ENCODE data around the gene LYPD5.

The LYPD5 gene

DNA sequence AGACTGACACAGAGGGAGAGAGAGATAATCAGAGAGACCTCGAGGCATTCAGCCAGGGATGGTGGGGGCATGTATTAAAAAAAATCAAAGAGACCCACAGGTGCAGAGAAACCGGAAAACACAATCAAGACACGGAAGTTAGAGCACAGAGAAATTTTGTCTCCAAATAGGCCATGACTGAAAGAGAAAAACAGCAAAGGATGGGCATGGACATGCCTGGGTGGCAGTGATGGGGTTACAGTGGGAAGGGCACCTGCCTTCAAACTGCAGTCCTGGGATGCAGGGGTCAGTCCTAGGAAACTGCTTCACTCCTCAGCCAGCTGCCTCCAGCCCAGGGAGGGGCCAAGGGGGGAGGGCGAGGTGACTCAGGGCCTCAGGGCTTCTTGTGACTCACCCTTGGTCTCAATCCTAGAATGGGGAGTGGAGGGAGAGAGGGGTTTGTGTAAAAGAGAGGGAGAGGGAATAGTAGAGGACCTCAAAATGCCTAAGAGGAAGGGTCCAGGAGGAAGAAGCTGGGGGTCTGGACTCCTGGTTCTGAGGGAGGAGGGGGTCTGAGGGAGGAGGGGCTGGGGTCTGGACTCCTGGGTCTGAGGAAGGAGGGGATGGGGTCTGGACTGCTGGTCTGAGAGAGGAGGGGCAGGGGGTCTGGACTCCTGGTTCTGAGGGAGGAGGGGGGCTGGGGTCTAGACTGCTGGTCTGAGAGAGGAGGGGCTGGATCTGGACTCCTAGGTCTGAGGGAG is 17.8 kb downstream of the LYPD5 start:
- no peak for TF ChIP-seq CTCF (conservative IDR thresholded peaks at IDR 0.05; ENCODE audit: low read depth, low read length)
- Histone ChIP-seq H3K27ac (no peak overlapping the region), H3K27me3 (ENCODE audit: insufficient read depth, low read depth) (no peaks in the 10 kb centered on the region), H3K36me3 (ENCODE audit: insufficient read depth) (no peaks in the 10 kb centered on the region), H4K20me1 (ENCODE audit: insufficient read depth) (no peaks in the 10 kb centered on the region), H3K4me2 (no peak overlapping the region), H3K9ac (no peak overlapping the region), H3K4me3 (IDR thresholded peaks at IDR 0.05; ENCODE audit: insufficient read depth, low read depth, low read length) (no peak overlapping the region), H2AFZ (ENCODE audit: low read depth) (no peak overlapping the region), H3K79me2 (ENCODE audit: insufficient read depth, low read depth) (no peaks in the 10 kb centered on the region), H3K4me1 (ENCODE audit: low read depth, poor library complexity, severe bottlenecking) (no peaks in the 10 kb centered on the region)

GRCh38 chr19:43783636-43784035 is 18.6 kb downstream of the LYPD5 start:
- no peaks in the 10 kb centered on the region for H4K20me1 ChIP-seq (ENCODE audit: insufficient read depth)
- no peaks in the 10 kb centered on the region for H3K36me3 ChIP-seq (ENCODE audit: insufficient read depth)
- no peak overlapping the region for H3K9ac ChIP-seq
- H3K79me2 ChIP-seq (ENCODE audit: insufficient read depth, low read depth): no peaks in the 10 kb centered on the region
- H2AFZ ChIP-seq (ENCODE audit: low read depth): no peak overlapping the region
- no peaks in the 10 kb centered on the region for H3K27me3 ChIP-seq (ENCODE audit: insufficient read depth, low read depth)
- H3K27ac ChIP-seq: no peak overlapping the region
- no peak overlapping the region for H3K4me3 ChIP-seq (IDR thresholded peaks at IDR 0.05; ENCODE audit: insufficient read depth, low read depth, low read length)
- no peak overlapping the region for H3K4me2 ChIP-seq
- TF ChIP-seq CTCF (conservative IDR thresholded peaks at IDR 0.05; ENCODE audit: low read depth, low read length): no peak
- no peaks in the 10 kb centered on the region for H3K4me1 ChIP-seq (ENCODE audit: low read depth, poor library complexity, severe bottlenecking)

DNA sequence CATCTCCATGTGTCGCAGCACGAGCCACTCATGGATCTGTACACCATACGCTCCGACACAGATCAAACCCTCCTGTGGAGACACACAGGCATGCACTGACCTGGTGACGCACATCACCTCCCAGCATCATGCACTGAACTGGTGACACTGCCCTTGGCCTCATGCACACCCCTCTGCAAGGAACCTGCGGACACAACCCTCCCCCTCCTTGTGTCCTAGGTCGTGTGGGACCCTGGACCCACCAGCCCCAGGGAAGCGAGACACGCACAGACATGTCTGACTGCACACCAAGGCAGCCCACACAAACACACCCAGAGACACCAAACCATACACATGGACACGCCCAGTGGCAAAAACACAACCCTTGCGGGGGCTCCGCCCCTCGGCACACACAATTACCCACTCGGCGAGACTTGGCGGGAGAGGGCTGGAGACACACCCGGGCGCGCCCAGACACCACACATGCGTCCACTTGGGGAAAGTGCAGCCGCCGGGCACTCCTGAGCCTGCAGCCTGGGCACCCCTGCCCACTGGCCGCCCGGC is 19.5 kb downstream of the LYPD5 start:
- Histone ChIP-seq H3K27ac (no peak overlapping the region), H3K79me2 (ENCODE audit: insufficient read depth, low read depth) (no peaks in the 10 kb centered on the region), H3K4me1 (ENCODE audit: low read depth, poor library complexity, severe bottlenecking) (no peaks in the 10 kb centered on the region), H3K4me3 (IDR thresholded peaks at IDR 0.05; ENCODE audit: insufficient read depth, low read depth, low read length) (no peak overlapping the region), H3K27me3 (ENCODE audit: insufficient read depth, low read depth) (no peaks in the 10 kb centered on the region), H3K9ac (no peak overlapping the region), H2AFZ (ENCODE audit: low read depth) (no peak overlapping the region), H4K20me1 (ENCODE audit: insufficient read depth) (no peaks in the 10 kb centered on the region), H3K36me3 (ENCODE audit: insufficient read depth) (no peaks in the 10 kb centered on the region), H3K4me2 (no peak overlapping the region)
- TF ChIP-seq CTCF (conservative IDR thresholded peaks at IDR 0.05; ENCODE audit: low read depth, low read length): no peak

- Histone ChIP-seq H4K20me1 (ENCODE audit: insufficient read depth) (no peaks in the 10 kb centered on the region), H3K4me3 (IDR thresholded peaks at IDR 0.05; ENCODE audit: insufficient read depth, low read depth, low read length) (no peak overlapping the region), H3K27me3 (ENCODE audit: insufficient read depth, low read depth) (no peaks in the 10 kb centered on the region), H2AFZ (ENCODE audit: low read depth) (no peak overlapping the region), H3K9ac (no peak overlapping the region), H3K4me2 (no peak overlapping the region), H3K27ac (no peak overlapping the region), H3K4me1 (ENCODE audit: low read depth, poor library complexity, severe bottlenecking) (no peaks in the 10 kb centered on the region), H3K36me3 (ENCODE audit: insufficient read depth) (no peaks in the 10 kb centered on the region), H3K79me2 (ENCODE audit: insufficient read depth, low read depth) (no peaks in the 10 kb centered on the region)
- no peak for TF ChIP-seq CTCF (conservative IDR thresholded peaks at IDR 0.05; ENCODE audit: low read depth, low read length)
These were observed 20.0 kb downstream of the LYPD5 start for GRCh38 chr19:43782311-43782660.
